Daoy (cell line): ENCODE results near the gene C1orf167. TPM values are rescaled to one million over a fixed set of nuclear protein-coding genes. Genes with fewer than 3 reads are reported as not detected.
A peak's percentile ranks its signal among the peaks of the same experiment; 100 is the strongest.

ENCODE experiments used
- DNase-seq: peaks from one replicate; pipeline ENCODE4 v3.0.0-alpha.2; 2015; ENCODE audit warnings: low read depth
- total RNA-seq: library from RNA; depleted of rRNA; stranded (reverse); fragments of >200 nt; shearing (Covaris generic); gene quantifications from 2 replicates; pipeline ENCODE4 v1.2.3, GENCODE V29; 2014

Gene C1orf167
- total RNA-seq, 1 experiment from 2014 or later: not detected

GRCh38 chr1:11761285-11761684 lies 708 bp upstream of the C1orf167 start:
- DNase-seq: no peak

GRCh38 chr1:11764115-11764514 lies 2.1 kb downstream of the C1orf167 start:
- no peak for DNase-seq

- DNase-seq: no peak
Observed at GRCh38 chr1:11764519-11764918, 2.5 kb downstream of the C1orf167 start.

DNA sequence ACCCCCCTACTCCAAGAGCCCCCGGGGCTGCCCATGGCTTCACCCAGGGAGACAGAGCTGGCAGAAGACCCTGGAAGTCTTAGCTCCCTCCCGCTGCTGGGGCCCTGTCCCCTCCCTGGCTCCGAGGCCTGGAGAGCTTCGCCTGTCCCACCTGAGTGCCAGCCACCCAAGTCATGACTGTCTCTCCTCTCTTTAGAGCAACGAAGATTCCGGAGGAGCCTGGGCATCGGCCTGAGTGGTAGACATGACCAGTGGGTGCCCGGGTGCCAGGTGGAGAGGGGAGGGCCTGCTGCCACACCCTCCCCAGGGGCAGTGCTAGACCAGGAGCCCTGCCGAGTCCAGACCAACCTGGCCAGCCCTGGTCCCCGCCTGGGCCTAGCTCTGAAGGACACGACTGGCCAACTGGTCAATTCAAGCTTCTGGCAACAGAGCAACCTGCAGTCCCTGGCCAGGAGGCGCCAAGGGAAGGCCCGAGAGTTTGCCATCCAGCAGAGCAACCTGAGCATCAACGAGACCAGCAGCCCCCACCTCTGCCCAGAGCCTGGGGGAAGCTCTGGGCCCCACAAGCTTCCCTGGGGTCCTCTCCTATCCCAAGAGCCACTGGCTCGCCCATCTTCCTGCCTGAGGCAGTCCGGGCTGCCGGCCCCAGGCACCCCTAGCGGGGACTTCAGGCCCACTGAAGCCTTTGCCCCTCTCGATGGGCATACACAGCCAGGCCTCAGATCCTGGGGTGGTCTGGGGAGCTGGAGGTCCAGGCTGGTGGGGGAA lies 3.9 kb downstream of the C1orf167 start:
- DNase-seq: no peak

GRCh38 chr1:11766429-11766776 lies 4.4 kb downstream of the C1orf167 start:
- no peak for DNase-seq

DNA sequence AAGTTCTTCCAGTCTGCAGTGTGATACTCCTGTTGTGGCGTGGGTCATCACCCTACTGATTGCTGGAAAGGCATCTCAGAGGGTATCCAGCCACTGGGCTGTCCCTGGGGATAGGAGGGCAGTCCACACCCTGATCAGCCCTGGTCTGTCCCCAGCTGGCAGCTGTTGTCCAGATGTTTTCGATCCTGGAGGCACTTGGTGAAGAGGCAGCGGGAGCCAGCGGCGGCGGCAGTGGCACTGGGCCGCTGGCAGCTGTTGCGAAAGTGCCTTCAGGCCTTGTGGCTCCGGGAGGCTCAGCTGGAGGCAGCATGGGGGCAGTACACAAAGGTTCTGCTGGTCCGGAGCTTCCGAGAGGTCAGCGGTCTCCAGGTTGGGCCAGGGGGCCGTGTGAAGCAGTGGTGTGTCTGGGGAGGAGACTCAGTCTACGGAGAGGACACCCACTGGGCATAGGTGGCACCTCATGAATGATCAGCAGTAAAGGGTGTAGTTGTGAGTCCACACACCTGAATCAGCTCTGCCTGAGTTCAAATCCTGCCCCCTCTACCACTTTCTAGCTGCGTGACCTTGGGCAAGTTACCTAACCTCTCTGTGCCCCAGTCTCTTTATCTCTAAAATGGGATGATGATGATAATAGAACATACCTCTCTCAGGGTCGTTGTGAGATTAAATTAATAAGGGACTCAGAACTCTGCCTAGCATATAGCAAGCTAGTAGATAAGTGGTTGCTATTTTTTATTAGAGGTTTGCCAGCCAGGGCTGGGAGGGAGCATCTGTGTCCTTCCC lies 6.1 kb downstream of the C1orf167 start:
- no peak for DNase-seq

DNA sequence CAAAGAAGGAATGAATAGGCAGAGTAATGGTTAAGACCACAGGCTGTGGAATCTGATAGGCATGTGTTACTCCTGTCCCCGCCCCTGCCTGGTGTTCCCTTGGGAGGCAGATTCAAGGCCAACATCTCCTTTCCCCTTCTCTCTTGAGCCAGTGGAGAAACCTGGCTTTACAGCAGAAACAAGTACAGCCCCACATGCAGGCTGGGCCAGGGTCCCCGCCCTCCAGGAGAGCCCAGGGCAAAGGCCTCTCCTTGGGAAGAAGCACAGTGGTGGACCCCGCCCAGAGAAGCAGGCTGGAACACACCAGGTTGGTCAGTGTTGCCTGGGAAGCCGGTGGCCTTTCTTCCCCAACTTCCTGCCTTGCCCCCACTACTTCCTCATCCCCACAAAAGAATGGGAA lies 6.8 kb downstream of the C1orf167 start:
- no peak for DNase-seq

- no peak for DNase-seq
Observed at GRCh38 chr1:11769274-11769673, 7.3 kb downstream of the C1orf167 start.

GRCh38 chr1:11770011-11770410 lies 8.0 kb downstream of the C1orf167 start:
- no peak for DNase-seq

- no peak for DNase-seq
Observed at GRCh38 chr1:11771481-11772043, 9.6 kb downstream of the C1orf167 start.

DNA sequence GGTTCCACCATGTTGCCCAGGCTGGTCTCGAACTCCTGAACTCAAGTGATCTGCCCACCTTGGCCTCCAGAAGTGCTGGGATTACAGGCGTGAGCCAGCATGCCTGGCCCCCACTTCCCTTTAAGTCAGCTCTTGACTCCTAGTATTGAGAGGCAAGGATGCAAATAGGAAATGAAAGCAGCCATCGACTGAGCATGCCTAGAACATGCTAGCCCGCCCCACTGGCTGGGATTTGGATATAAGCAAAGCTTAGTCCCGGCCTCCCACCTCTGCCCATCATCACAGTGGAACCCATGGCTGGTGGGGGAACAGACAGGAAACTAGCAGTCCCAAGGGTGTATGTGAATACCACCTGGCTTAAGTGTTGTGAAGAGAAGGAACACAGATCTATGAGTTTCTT lies 10.5 kb downstream of the C1orf167 start:
- no peak for DNase-seq

DNA sequence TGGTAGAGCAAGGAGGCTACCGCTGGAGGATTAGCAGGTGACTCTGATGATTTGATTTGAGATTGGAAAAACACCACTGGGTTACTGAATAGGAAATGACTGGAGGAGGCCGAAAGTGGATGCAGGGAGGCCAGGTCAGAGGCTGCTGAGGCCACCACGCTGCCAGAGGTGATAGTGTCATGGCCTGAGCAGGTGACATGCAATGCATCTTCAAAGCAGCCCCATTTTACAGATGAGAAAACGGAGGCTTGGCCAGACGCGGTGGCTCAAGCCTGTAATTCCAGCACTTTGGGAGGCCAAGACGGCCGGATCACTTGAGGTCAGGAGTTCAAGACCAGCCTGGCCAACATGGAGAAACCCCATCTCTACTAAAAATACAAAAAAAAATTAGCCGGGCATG lies 12.8 kb downstream of the C1orf167 start:
- DNase-seq: no peak

GRCh38 chr1:11777658-11778322 lies 15.8 kb downstream of the C1orf167 start:
- no peak for DNase-seq

DNA sequence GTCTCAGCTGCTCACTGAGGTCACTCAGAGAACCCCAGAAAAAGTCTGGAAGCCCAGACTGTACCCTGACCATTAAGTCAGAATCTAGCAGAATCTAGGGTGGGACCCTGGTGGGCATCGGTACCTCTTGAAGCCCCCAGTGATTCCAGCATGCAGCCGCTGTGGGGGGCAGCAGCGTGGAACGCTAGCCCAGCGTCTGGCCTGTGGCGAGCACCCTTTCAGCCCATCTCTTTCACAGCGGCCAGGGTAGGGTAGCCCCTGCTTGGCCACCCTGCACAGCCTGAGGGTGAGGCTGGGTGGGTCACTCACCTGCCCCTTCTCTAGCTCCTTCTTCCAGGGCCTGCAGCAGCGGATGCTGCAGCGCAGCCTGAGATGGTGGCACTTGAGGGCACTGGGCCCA lies 16.3 kb downstream of the C1orf167 start:
- DNase-seq: no peak

DNA sequence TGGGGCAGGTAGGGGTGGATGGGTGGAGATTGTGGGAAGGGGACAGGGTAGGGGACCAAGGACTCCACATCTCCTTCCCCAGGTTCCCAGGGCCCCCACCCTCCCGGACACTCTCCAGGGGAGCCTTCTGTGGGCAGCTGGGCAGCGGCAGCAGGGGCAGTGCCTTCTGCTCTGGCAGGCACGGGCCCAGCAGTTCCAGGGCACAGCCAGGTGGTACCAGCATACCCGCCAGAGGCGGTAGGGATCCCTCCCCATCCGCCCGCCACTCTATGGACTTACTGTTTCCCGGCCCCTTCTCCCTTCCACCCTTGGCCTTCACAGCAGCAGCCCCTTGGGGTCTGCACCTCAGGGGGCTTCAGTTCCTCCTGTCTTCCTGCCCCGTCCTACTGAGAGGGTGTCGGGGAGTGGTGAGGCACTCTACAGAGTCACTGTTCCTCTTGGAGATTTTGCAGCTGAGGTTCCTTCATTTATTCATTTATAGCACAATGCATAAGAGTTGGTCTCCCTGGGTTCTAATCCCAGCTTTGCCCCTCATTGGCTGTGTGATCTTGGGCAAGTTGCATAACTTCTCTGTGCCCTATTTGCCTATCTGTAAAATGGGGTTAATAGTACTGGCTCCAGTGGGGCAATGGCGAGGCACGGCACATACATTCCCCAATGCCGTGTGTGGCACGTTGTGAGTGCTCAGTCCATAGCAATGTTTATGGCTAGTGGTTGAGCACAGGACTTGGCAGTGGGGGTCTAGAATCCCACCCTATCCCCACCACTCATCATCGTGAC lies 17.0 kb downstream of the C1orf167 start:
- DNase-seq: no peak

DNA sequence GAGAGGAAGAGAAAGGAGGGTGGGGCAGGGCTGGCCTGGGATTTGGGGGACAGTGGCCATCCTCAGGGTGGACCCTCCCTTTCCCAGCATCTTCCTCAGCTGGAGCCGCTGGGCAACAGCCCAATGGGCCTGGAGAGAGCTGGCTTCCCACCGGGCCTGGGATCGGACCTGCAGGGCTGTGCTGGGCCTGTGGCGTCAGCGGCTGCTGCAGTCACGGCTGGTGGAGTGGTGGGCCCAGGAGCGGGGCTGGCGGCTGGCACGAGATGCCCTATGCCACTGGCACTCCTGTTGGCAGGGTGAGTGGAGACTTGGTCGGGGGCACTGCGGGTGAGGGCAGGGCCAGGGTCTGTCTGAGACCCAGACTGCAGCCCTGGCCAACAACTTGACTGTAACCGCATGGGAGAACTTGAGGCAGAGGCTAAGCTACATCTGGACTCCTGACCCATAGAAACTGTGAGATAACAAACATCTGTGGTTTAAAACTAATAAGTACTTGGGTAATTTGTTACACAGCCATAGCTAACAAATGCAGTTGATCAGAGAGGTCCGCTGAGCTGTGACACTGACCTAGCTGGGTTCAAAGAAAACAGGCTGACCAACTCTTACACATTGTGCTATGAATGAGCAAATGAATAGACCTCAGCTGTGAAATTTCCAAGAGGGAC lies 17.9 kb downstream of the C1orf167 start:
- DNase-seq: no peak

- no peak for DNase-seq
Observed at GRCh38 chr1:11780380-11781147, 18.6 kb downstream of the C1orf167 start.

- DNase-seq: peak; percentile 46
Observed at GRCh38 chr1:11781297-11781696, 19.3 kb downstream of the C1orf167 start.

DNA sequence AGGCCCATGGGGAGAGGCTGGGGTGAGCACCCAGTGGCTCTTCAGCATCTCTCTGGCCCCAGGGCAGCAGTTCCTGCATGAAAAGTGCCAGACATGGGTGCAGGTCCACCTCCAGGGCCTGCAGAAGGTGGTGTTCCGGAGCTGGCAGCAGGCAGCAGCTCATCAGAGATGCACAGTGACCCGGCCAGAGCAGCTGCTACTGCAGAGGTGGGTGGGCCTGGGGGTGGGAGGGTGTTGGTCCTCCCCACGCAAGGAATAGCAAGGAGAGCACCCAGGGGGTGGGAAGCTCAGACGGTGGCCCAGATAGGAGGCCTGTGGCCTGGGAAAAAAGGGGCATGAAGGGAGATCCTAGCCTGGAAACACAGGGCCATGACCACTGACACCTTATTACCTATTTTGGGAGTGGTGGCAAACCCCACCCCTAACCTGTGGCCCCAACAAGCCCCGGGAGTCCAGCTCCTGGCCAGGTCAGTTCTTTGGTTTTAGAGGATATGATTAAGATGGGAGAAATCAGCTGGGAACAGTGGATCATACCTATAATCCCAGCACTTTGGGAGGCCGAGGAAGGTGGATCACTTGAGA lies 20.2 kb downstream of the C1orf167 start:
- no peak for DNase-seq

DNA sequence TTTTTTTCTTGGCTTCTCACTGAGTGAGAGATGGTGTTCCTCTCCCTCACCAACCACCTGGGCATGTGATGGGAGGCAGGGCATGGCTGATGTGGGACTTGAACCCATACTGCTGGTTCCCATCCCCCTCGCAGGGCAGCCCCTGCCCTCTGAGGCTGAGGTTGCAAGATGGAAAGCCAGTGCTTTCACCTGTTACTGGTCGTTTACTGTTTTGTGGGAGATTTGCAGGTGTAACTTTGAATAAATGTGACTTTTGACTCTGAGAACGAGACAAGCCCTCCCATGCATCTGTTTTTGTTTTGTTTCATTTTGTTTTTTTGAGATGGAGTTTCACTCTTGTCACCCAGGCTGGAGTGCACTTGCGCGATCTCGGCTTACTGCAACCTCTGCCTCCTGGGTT lies 21.6 kb downstream of the C1orf167 start:
- no peak for DNase-seq
